Mesendoderm (in vitro differentiated cells): ENCODE data around the gene PRKCB. TPM values are rescaled to one million over a fixed set of nuclear protein-coding genes. Genes with fewer than 3 reads are reported as not detected.

ENCODE experiments used
- DNase-seq: peaks from one replicate; pipeline ENCODE4 v3.0.0; 2013
- H2AK5ac ChIP-seq: 2 replicates; pipeline ENCODE4 v1.6.1; 2013; ENCODE audit warnings: low read length, inconsistent platforms
- H2BK120ac ChIP-seq: 2 replicates; pipeline ENCODE4 v1.6.1; 2013; ENCODE audit warnings: low read depth, mild to moderate bottlenecking, low read length, moderate library complexity, mixed read lengths
- H2BK15ac ChIP-seq: replicated peaks from 2 replicates; pipeline ENCODE4 v1.6.1; 2013; ENCODE audit warnings: low read depth, mild to moderate bottlenecking, moderate library complexity
- H2BK5ac ChIP-seq: 2 replicates; pipeline ENCODE4 v1.6.1; 2013; ENCODE audit warnings: low read length, inconsistent platforms
- H3K18ac ChIP-seq: 2 replicates; pipeline ENCODE4 v1.6.1; 2013; ENCODE audit warnings: mild to moderate bottlenecking, low read length, mixed read lengths
- H3K23ac ChIP-seq: one replicate; pipeline ENCODE4 v1.6.1; 2013; ENCODE audit warnings: low read length
- H3K27ac ChIP-seq: 2 replicates; pipeline ENCODE4 v1.5.1; 2013; ENCODE audit warnings: low read depth, mild to moderate bottlenecking, inconsistent platforms, low read length, moderate library complexity
- H3K27me3 ChIP-seq: 2 replicates; pipeline ENCODE4 v1.6.1; 2013; ENCODE audit warnings: low read length, control low read depth, mild to moderate bottlenecking, inconsistent platforms; ENCODE audit not compliant: insufficient read depth, poor library complexity
- H3K36me3 ChIP-seq: 2 replicates; pipeline ENCODE4 v1.6.1; 2013; ENCODE audit warnings: low read length, inconsistent platforms; ENCODE audit not compliant: control insufficient read depth, insufficient read depth
- H3K4ac ChIP-seq: one replicate; pipeline ENCODE4 v1.6.1; 2013; ENCODE audit warnings: low read depth, mild to moderate bottlenecking, low read length, moderate library complexity
- H3K4me1 ChIP-seq: 2 replicates; pipeline ENCODE4 v1.6.1; 2013; ENCODE audit warnings: low read depth, low read length, inconsistent platforms; ENCODE audit not compliant: control insufficient read depth
- H3K4me2 ChIP-seq: 2 replicates; pipeline ENCODE4 v1.6.1; 2013; ENCODE audit warnings: low read length
- H3K4me3 ChIP-seq: 2 replicates; pipeline ENCODE4 v1.5.1; 2013; ENCODE audit warnings: mild to moderate bottlenecking, low read length
- H3K56ac ChIP-seq: one replicate; pipeline ENCODE4 v1.6.1; 2013; ENCODE audit warnings: low read length
- H3K79me1 ChIP-seq: 2 replicates; pipeline ENCODE4 v1.6.1; 2013; ENCODE audit warnings: low read length, inconsistent platforms
- H3K79me2 ChIP-seq: 2 replicates; pipeline ENCODE4 v1.6.1; 2013; ENCODE audit warnings: mild to moderate bottlenecking, low read length; ENCODE audit not compliant: control insufficient read depth, insufficient read depth
- H3K9ac ChIP-seq: 2 replicates; pipeline ENCODE4 v1.6.1; 2013; ENCODE audit warnings: low read length, inconsistent platforms
- H4K5ac ChIP-seq: one replicate; pipeline ENCODE4 v1.6.1; 2013; ENCODE audit warnings: low read length
- H4K8ac ChIP-seq: one replicate; pipeline ENCODE4 v1.6.1; 2013; ENCODE audit warnings: low read depth, mild to moderate bottlenecking, control low read depth, low read length, moderate library complexity
- WGBS: extraction: QIAGEN DNeasy Blood & Tissue Kit; methylation state at CpG from one replicate; pipeline ENCODE4 v1.1.7; 2013; ENCODE audit warnings: low lambda C conversion rate, missing lambda C conversion rate; ENCODE audit not compliant: insufficient coverage; ENCODE audit errors: extremely low coverage; 5-methylcytosine and 5-hydroxymethylcytosine counted together
- small RNA-seq: library from polyadenylated mRNA; stranded (forward); fragments of <200 nt; extraction: miRNeasy Mini kit (QIAGEN cat#:217004); gene quantifications from one replicate; pipeline ENCODE3, GENCODE V24; 2013; ENCODE audit not compliant: insufficient read depth

Gene PRKCB

GRCh38 chr16:24258791-24259190 is 423.0 kb downstream of the PRKCB start:
- no peak overlapping the region for H3K9ac ChIP-seq
- DNase-seq = no peak
- H4K5ac ChIP-seq = no peak overlapping the region
- peaks cover 9% of the 10 kb centered on the region for H3K27me3 ChIP-seq
- no peak overlapping the region for H3K27ac ChIP-seq
- WGBS = no CpG with 5 or more reads among the region's 1 CpG
- H2AK5ac ChIP-seq = no peak overlapping the region
- H3K4me1 ChIP-seq = peaks cover 2% of the 10 kb centered on the region
- H3K4ac ChIP-seq = no peak overlapping the region
- H3K4me3 ChIP-seq = no peak overlapping the region
- H2BK5ac ChIP-seq = no peak overlapping the region
- no peak overlapping the region for H3K56ac ChIP-seq
- H3K23ac ChIP-seq = no peak overlapping the region
- no peaks in the 10 kb centered on the region for H3K79me2 ChIP-seq
- no peak overlapping the region for H4K8ac ChIP-seq
- no peak overlapping the region for H2BK15ac ChIP-seq
- no peaks in the 10 kb centered on the region for H3K79me1 ChIP-seq
- H2BK120ac ChIP-seq = no peak overlapping the region
- no peak overlapping the region for H3K4me2 ChIP-seq
- no peak overlapping the region for H3K18ac ChIP-seq
- H3K36me3 ChIP-seq = no peaks in the 10 kb centered on the region

- Histone ChIP-seq H3K27me3 (no peaks in the 10 kb centered on the region), H2BK120ac (no peak overlapping the region), H2BK15ac (no peak overlapping the region)
Measured at GRCh38 chr16:24262816-24263215, 427.0 kb downstream of the PRKCB start.

More at GRCh38 chr16:24262816-24263215, 427.0 kb downstream of the PRKCB start:
- Histone ChIP-seq H3K79me1 (no peaks in the 10 kb centered on the region), H3K18ac (no peak overlapping the region), H2AK5ac (no peak overlapping the region), H3K4me2 (no peak overlapping the region), H3K23ac (no peak overlapping the region), H3K9ac (no peak overlapping the region), H3K79me2 (no peaks in the 10 kb centered on the region), H3K27ac (no peak overlapping the region), H3K56ac (no peak overlapping the region), H3K4ac (no peak overlapping the region), H4K5ac (no peak overlapping the region), H3K4me3 (no peak overlapping the region), H2BK5ac (no peak overlapping the region), H4K8ac (no peak overlapping the region), H3K36me3 (no peaks in the 10 kb centered on the region), H3K4me1 (no peaks in the 10 kb centered on the region)
- DNase-seq = no peak

Small RNA genes within 50 kb of the gene (small RNA-seq; reads per million reads assigned to genes)
- gene MIR1273H = not detected
